ENCODE measurements around the gene DTWD1. TPM values are rescaled to one million over a fixed set of nuclear protein-coding genes. Genes with fewer than 3 reads are reported as not detected.
A peak's percentile ranks its signal among the peaks of the same experiment; 100 is the strongest.
"Not testable (repeated sequence)": the region's sequence is repeated elsewhere in the genome, so short reads cannot be mapped to it uniquely, and the experiment has no call there.

Gene DTWD1
- total RNA-seq, 1 experiment from 2014 or later = 32.6 TPM

DNA sequence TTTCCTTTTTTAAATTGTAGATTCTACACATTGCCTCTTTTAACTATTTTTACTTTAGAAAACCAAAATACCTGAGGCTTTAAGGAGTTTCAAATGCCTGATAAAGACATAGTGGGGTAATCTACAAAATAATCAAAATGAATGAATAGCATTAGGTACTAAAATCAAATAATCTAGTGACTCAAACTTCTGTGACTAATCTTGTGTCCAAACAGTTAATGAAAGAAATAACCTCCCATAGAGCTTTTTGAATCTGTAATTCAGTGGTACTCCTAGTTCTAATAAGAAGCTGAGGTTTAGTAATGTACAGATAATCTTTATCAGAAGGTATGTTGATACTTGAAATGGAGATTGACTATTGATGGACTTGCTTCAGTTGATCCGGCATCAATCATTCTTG lies 53.0 kb downstream of the DTWD1 start:
- H3K4me3 ChIP-seq = no peak overlapping the region
- DNase-seq = no peak
- no peaks in the 10 kb centered on the region for H3K36me3 ChIP-seq
- no peaks in the 10 kb centered on the region; the same call in none of the 2 replicates for H3K9me3 ChIP-seq (replicated peaks)
- H3K4me1 ChIP-seq = peaks cover 13% of the 10 kb centered on the region
- no peaks in the 10 kb centered on the region for H3K27me3 ChIP-seq
- H3K27ac ChIP-seq = no peak overlapping the region

- Histone ChIP-seq H3K4me3 (no peak overlapping the region), H3K27ac (peak overlapping the region; percentile 18; the same call in 1 of the 2 replicates), H3K27me3 (no peaks in the 10 kb centered on the region), H3K4me1 (peaks cover 13% of the 10 kb centered on the region), H3K9me3 (replicated peaks) (no peaks in the 10 kb centered on the region; the same call in none of the 2 replicates), H3K36me3 (no peaks in the 10 kb centered on the region)
- no peak for DNase-seq
Observed at GRCh38 chr15:49674370-49674769, 53.5 kb downstream of the DTWD1 start.

DNA sequence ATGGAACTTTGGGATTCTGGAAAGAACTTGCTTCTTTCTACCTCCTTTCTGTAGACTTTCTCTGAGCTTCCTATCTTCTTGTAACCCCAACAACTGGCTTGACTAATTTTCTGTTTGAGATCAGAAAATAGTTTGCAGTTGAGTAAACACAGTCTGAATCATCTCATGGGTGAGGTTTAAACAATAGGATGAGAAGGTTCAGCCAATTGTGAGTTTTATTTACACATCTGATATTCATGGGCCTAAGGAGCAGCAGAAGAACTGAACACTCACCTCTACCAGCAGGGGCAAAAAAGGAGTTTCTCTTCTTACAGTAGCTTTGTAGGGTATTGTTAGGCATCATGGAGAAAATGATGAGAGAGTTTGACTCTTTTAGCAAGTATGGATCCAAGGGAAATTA lies 54.2 kb downstream of the DTWD1 start:
- Histone ChIP-seq H3K9me3 (replicated peaks) (no peaks in the 10 kb centered on the region; the same call in none of the 2 replicates), H3K36me3 (no peaks in the 10 kb centered on the region), H3K27ac (no peak overlapping the region; the same call in 1 of the 2 replicates), H3K27me3 (no peaks in the 10 kb centered on the region), H3K4me1 (peaks cover 13% of the 10 kb centered on the region), H3K4me3 (no peak overlapping the region)
- DNase-seq = peak in 1 of 2 experiments; percentile 9

GRCh38 chr15:49678655-49679054 lies 57.8 kb downstream of the DTWD1 start:
- no peak overlapping the region for H3K4me3 ChIP-seq
- no peaks in the 10 kb centered on the region for H3K27me3 ChIP-seq
- DNase-seq = no peak
- no peaks in the 10 kb centered on the region; the same call in 1 of the 2 replicates for H3K9me3 ChIP-seq (replicated peaks)
- no peak overlapping the region for H3K27ac ChIP-seq
- H3K36me3 ChIP-seq = no peaks in the 10 kb centered on the region
- peaks cover 13% of the 10 kb centered on the region for H3K4me1 ChIP-seq

- no peaks in the 10 kb centered on the region for H3K9me3 ChIP-seq (replicated peaks)
- H3K27ac ChIP-seq = no peak overlapping the region
- no peaks in the 10 kb centered on the region for H3K36me3 ChIP-seq
- no peaks in the 10 kb centered on the region for H3K4me1 ChIP-seq
- no peaks in the 10 kb centered on the region for H3K27me3 ChIP-seq
- DNase-seq = no peak
- H3K4me3 ChIP-seq = no peak overlapping the region
Observed at GRCh38 chr15:49686599-49686998, 65.8 kb downstream of the DTWD1 start.

DNA sequence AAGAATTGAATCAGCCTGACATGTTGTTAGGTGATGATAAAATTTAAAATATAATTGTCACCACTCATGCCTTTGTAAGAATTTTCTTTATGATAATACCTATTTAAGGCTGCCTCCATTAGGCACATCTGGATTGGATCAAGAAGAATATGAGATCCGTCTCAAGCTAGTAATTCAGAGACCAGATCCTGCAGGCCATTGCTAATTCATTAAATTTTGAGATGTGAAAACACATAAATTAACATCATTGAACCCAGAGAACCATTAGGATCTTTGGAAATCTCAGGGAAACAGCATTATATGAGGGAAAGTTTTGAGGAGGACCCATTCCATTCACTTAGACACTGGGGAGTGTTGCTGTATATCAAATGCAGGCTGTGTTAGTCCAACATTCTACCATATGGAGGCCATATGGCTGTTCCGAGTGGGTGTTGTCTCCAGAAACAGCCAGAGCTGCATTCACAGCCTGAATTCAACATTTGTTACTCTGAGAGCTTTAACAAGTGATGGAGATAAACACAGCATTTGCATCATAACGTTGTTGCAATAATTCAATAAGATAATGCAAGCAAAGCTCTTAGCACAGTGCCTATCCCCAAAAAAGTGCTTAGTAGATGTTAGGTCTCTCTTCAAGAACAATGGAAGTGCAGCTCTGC lies 67.4 kb downstream of the DTWD1 start:
- no peaks in the 10 kb centered on the region for H3K9me3 ChIP-seq (replicated peaks)
- no peak overlapping the region for H3K27ac ChIP-seq
- DNase-seq = no peak
- H3K4me3 ChIP-seq = no peak overlapping the region
- no peaks in the 10 kb centered on the region for H3K27me3 ChIP-seq
- no peaks in the 10 kb centered on the region for H3K4me1 ChIP-seq
- H3K36me3 ChIP-seq = no peaks in the 10 kb centered on the region

DNA sequence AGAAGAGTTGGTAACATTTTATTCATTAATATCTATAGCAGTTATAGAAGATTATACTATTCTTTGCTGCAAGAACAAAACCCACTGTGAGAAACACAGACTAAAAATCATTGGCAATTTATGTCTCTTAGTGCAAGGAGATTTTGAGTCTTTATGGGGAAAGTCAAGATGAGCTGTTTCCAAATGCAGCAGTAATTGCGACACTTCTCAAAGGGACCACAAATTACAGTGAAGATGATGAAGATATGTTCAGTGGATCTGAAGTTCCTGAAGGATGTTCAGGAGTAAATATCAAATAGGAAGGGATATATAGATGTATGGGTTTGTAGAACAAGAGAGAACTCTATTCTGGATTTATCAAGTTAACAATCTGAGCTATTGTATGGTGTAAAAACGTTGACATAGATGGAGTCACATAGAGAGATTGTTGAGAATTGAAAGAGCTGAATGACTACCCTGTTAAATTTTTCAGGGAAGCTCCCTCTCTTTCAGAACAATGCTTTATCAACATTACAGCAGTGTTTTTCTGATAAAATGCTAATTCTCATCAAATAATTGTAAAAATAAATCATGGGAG lies 71.8 kb downstream of the DTWD1 start:
- Histone ChIP-seq H3K36me3 (no peaks in the 10 kb centered on the region), H3K9me3 (replicated peaks) (no peaks in the 10 kb centered on the region), H3K27me3 (no peaks in the 10 kb centered on the region), H3K4me1 (no peaks in the 10 kb centered on the region), H3K27ac (no peak overlapping the region), H3K4me3 (no peak overlapping the region)
- no peak for DNase-seq

DNA sequence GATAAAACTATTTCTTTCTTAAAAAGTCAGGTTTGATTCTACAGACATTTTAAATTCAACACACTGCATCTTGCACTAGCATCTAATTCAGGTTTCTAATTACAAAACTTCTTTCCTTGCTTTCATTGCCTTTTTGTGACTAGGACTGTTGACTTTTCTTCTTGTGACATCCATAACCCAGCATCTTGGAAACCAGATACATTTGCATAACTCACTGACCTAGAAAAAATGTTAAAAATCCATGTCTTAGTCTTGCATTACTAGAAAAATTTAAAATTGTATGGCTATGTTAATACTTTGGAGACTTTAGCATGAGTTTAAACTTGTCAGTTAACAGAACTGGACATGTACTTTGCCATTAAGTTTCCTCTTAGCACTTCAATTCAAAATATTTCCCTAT lies 72.7 kb downstream of the DTWD1 start:
- no peaks in the 10 kb centered on the region for H3K36me3 ChIP-seq
- no peaks in the 10 kb centered on the region for H3K27me3 ChIP-seq
- no peaks in the 10 kb centered on the region for H3K4me1 ChIP-seq
- H3K27ac ChIP-seq = no peak overlapping the region
- DNase-seq = no peak
- H3K4me3 ChIP-seq = no peak overlapping the region
- no peaks in the 10 kb centered on the region for H3K9me3 ChIP-seq (replicated peaks)

DNA sequence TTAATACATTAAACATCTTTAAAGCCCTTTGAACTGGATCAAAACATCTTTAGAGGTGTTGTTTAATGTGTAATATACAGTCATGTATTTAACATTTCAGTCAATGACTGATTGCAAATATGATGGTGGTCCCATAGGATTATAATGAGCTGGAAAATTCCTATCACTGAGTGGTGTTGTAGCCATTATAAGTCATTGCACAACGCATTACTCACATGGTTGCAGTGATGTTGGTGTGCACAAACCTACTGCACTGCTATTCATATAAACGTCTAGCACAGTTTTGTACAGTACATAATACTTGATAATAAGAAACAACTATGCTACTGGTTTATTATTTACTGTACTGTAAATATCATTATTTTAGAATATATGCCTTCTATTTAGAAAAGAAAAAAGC lies 75.6 kb downstream of the DTWD1 start:
- H3K9me3 ChIP-seq (replicated peaks) = no peaks in the 10 kb centered on the region
- DNase-seq = no peak
- H3K27ac ChIP-seq = no peak overlapping the region
- H3K27me3 ChIP-seq = no peaks in the 10 kb centered on the region
- no peaks in the 10 kb centered on the region for H3K36me3 ChIP-seq
- no peak overlapping the region for H3K4me3 ChIP-seq
- H3K4me1 ChIP-seq = no peaks in the 10 kb centered on the region

DNA sequence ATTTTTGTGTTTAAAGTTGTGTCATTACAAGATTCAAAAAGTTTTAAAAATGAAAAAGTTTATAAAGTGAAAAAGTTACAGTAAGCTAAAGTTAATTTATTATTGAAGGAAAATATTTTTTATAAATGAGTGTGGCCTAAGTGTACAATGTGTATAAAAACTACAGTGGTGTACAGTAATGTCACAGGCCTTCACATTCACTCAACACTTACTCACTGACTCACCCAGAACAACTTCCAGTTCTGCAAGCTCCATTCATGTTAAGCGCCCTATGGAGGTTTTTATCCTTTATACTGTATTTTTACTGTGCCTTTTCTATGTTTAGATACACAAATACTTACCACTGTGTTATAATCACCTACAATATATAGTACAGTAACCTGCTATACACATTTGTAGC lies 76.3 kb downstream of the DTWD1 start:
- no peak overlapping the region for H3K4me3 ChIP-seq
- no peaks in the 10 kb centered on the region for H3K36me3 ChIP-seq
- H3K27me3 ChIP-seq = no peaks in the 10 kb centered on the region
- no peaks in the 10 kb centered on the region for H3K4me1 ChIP-seq
- DNase-seq = no peak
- H3K27ac ChIP-seq = no peak overlapping the region
- no peaks in the 10 kb centered on the region for H3K9me3 ChIP-seq (replicated peaks)

GRCh38 chr15:49702982-49703381 lies 82.1 kb downstream of the DTWD1 start:
- H3K27ac ChIP-seq; H3K9me3 ChIP-seq (replicated peaks); H3K4me1 ChIP-seq; H3K27me3 ChIP-seq; H3K36me3 ChIP-seq; H3K4me3 ChIP-seq; DNase-seq: not testable (repeated sequence)

Other genes starting within 250 kb of the DTWD1 start
- 28.8 and 31.2 TPM in 2 replicates for gene FGF7, start 197.8 kb upstream of the DTWD1 start, total RNA-seq (2014; rRNA removed; shearing (Covaris generic))
- 8.5 and 9.7 TPM in 2 replicates for gene FAM227B, start 230 bp upstream of the DTWD1 start, total RNA-seq (2014; rRNA removed; shearing (Covaris generic))